ENCODE results near the gene KLHL8. TPM values are rescaled to one million over a fixed set of nuclear protein-coding genes. Genes with fewer than 3 reads are reported as not detected.
A peak's percentile ranks its signal among the peaks of the same experiment; 100 is the strongest.
"Not testable (repeated sequence)": the region's sequence is repeated elsewhere in the genome, so short reads cannot be mapped to it uniquely, and the experiment has no call there.

Gene KLHL8
- total RNA-seq, 1 donor from 2014 or later = 12.9 TPM

GRCh38 chr4:87151730-87152129, 68.7 kb downstream of the KLHL8 start:
- Histone ChIP-seq H3K27me3 (ENCODE audit: control insufficient read depth, insufficient read depth, low read length) (no peaks in the 10 kb centered on the region), H3K4me3 (ENCODE audit: low read depth, low read length) (no peak overlapping the region), H3K36me3 (ENCODE audit: control insufficient read depth, insufficient read depth, low read length) (no peaks in the 10 kb centered on the region)
- no peak for DNase-seq (ENCODE audit: low read depth)
- TF ChIP-seq, protein P1, sequence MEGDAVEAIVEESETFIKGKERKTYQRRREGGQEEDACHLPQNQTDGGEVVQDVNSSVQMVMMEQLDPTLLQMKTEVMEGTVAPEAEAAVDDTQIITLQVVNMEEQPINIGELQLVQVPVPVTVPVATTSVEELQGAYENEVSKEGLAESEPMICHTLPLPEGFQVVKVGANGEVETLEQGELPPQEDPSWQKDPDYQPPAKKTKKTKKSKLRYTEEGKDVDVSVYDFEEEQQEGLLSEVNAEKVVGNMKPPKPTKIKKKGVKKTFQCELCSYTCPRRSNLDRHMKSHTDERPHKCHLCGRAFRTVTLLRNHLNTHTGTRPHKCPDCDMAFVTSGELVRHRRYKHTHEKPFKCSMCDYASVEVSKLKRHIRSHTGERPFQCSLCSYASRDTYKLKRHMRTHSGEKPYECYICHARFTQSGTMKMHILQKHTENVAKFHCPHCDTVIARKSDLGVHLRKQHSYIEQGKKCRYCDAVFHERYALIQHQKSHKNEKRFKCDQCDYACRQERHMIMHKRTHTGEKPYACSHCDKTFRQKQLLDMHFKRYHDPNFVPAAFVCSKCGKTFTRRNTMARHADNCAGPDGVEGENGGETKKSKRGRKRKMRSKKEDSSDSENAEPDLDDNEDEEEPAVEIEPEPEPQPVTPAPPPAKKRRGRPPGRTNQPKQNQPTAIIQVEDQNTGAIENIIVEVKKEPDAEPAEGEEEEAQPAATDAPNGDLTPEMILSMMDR (IDR thresholded peaks at IDR 0.05; ENCODE audit: insufficient read depth, low read length, severe bottlenecking) = no peak
- FAIRE-seq = no peak

DNA sequence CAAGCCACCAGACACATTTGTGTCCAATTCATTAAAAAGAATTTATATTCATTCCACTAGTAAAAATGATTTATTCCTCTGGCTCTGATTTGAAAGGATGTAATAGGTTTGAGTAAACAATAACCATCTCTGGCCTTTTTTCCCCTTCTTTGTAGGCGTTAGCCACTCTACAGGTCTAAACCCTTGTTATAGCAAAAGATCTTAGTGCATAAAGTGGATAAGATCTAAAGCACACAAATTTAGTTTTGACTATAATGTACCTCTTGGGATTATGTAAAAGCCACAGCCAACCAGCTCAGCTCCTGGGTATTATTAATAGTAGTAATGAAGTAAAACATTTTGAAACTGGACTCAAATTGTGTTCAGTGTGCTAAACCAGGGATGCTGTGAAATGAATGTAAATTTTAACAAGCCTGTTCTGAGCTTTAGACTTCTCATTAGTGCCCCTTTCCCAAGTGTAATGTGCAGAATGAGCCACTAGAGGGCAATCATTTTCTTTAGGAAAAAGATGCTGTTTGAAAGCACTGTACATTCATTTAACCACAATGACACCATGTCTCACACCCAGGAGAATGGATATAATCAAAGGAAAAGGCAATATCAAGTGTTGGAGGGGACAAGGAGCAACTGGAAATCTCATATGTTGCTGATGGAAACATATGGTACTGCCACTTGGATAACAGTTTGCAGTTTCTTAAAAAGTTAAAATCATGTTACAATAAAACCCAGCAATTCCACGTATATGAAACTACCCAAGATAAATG, 69.7 kb downstream of the KLHL8 start:
- FAIRE-seq (no peak), DNase-seq (ENCODE audit: low read depth) (peak; percentile 80)
- TF ChIP-seq, protein P1 (IDR thresholded peaks at IDR 0.05; ENCODE audit: insufficient read depth, low read length, severe bottlenecking) = peak; percentile 71
- Histone ChIP-seq H3K4me3 (ENCODE audit: low read depth, low read length) (no peak overlapping the region), H3K27me3 (ENCODE audit: control insufficient read depth, insufficient read depth, low read length) (no peaks in the 10 kb centered on the region), H3K36me3 (ENCODE audit: control insufficient read depth, insufficient read depth, low read length) (no peaks in the 10 kb centered on the region)

GRCh38 chr4:87147116-87147515, 73.3 kb downstream of the KLHL8 start:
- no peak for DNase-seq (ENCODE audit: low read depth)
- FAIRE-seq = no peak
- H3K4me3 ChIP-seq (ENCODE audit: low read depth, low read length) = no peak overlapping the region
- H3K36me3 ChIP-seq (ENCODE audit: control insufficient read depth, insufficient read depth, low read length) = no peaks in the 10 kb centered on the region
- TF ChIP-seq, protein P1 (IDR thresholded peaks at IDR 0.05; ENCODE audit: insufficient read depth, low read length, severe bottlenecking) = no peak
- H3K27me3 ChIP-seq (ENCODE audit: control insufficient read depth, insufficient read depth, low read length) = no peaks in the 10 kb centered on the region

DNA sequence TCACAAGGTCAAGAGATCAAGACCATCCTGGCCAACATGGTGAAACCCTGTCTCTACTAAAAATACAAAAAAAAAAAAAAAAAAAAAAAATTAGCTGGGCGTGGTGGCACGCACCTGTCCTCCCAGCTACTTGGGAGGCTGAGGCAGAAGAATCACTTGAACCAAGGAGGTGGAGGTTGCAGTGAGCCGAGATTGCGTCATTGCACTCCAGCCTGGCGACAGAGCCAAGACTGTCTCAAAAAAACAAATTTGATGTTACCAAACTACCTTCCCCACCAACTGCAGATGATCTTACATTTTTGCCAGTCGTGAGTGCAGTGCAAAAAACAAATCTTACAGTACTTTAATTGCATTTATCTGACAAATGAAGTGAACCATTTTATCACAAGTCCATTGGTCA, 74.5 kb downstream of the KLHL8 start:
- DNase-seq (ENCODE audit: low read depth); FAIRE-seq; H3K27me3 ChIP-seq (ENCODE audit: control insufficient read depth, insufficient read depth, low read length); H3K36me3 ChIP-seq (ENCODE audit: control insufficient read depth, insufficient read depth, low read length); H3K4me3 ChIP-seq (ENCODE audit: low read depth, low read length): not testable (repeated sequence)

DNA sequence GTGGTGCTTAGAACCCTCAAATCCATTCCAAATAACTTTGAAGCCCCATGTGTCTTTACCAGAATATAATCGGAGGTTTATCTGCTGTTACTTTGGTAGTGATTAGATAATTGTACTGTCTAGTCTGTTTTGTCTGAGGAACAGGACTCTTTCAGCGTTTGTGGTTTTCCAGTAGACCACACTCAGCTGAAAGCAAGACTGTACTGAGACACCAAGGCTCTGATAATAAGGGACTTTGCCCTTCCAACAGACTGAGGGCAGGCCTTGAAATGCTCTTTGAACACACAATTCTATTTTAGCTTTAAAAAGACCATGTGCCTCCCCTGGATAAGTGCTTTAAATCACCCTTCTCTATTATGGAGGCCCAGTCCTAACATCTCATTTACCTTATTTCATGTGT, 76.1 kb downstream of the KLHL8 start:
- H3K36me3 ChIP-seq (ENCODE audit: control insufficient read depth, insufficient read depth, low read length) = no peaks in the 10 kb centered on the region
- TF ChIP-seq, protein P1 (IDR thresholded peaks at IDR 0.05; ENCODE audit: insufficient read depth, low read length, severe bottlenecking) = no peak
- no peak for DNase-seq (ENCODE audit: low read depth)
- H3K4me3 ChIP-seq (ENCODE audit: low read depth, low read length) = no peak overlapping the region
- no peak for FAIRE-seq
- H3K27me3 ChIP-seq (ENCODE audit: control insufficient read depth, insufficient read depth, low read length) = no peaks in the 10 kb centered on the region

GRCh38 chr4:87141428-87141827, 79.0 kb downstream of the KLHL8 start:
- Histone ChIP-seq H3K27me3 (ENCODE audit: control insufficient read depth, insufficient read depth, low read length) (no peaks in the 10 kb centered on the region), H3K4me3 (ENCODE audit: low read depth, low read length) (no peak overlapping the region), H3K36me3 (ENCODE audit: control insufficient read depth, insufficient read depth, low read length) (peaks cover 4% of the 10 kb centered on the region)
- TF ChIP-seq, protein P1 (IDR thresholded peaks at IDR 0.05; ENCODE audit: insufficient read depth, low read length, severe bottlenecking) = no peak
- no peak for DNase-seq (ENCODE audit: low read depth)
- FAIRE-seq = no peak

Measured in bronchial epithelial cell (primary cell).